HG02885 (cell line): ENCODE measurements around the gene ITIH1.
"Not testable (repeated sequence)": the region's sequence is repeated elsewhere in the genome, so short reads cannot be mapped to it uniquely, and the experiment has no call there.

Source experiments
- ATAC-seq: cut with Tn5 transposase; IDR thresholded peaks from one replicate; pipeline ENCODE4 v1.9.1; 2021; ENCODE audit warnings: mild to moderate bottlenecking; ENCODE audit not compliant: unreplicated experiment, poor library complexity

ITIH1 gene

DNA sequence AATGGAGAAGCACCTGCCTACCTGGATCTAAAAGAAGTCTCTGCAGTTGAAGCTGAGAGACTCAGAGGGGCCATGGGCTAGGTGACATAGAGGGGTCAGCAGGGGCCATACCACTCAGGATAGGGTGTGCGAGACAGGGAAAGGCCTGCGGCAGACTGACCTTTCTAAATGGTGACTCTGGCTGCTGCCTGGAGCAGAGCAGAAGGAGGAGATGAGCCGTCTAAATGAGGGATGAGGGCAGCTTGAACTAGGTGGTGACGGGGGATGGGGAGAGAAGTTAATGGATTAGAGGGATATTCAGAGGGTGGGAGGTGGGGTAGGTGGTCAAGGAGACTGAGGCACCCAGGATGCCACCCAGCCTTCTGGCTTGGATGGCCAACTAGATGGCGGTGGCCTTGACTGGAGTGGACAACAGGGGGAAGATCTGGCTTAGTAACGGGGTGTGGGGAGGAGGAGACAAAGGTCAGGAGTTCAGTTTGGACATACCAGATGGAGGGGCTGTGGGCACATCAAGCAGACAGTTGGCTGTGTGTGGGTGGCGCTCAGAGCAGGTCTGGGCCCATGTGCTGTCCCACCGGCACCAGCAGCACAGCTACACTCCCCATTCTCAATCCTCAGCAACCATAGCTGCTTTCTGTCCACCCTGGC lies 3.2 kb upstream of the ITIH1 start:
- no peak for ATAC-seq

DNA sequence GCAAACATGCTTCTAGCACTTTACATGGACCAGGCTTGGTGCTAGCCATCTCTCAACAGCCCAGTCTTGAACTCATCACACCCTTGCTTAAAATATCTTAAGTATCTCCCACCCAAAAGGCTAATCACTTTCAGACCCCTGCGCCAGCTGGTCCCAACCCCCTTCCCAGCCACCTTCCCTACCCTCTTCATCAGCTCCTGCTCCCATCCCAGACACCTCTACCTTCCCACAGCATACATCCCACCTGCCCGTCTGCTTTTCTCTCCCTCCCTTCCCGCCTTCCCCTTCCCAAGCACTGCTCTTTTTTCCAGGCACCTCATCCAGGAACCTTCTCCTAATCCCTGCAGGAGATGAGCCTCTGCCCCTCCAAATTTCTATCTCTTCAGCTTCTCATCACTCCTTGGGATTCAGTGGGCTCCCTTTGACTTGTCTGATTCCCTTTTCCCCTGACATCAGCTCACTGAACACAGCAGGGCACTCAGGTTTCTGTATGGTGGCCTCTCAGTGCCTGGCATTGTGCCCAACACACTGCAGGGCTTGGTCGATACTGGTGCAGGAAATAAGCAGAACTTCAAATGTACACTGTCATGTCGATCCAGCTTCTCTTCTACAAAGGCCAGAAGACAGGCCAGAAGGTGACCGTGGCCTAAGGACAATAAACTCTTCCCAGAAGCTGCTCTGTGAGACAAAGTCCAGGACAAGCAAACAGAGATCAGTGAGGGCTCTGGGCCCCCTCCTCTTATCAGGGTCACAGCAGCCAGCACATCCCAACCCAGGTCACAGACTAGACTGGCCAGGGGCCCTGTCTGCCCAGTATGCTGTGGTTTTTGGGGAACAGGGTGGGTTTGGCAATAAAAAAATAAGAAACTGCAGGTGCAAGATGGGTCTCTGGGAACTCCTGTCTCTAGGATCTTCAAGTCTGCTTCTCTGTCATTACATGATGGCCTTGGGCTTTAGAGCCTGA lies 2.2 kb upstream of the ITIH1 start:
- ATAC-seq: no peak

DNA sequence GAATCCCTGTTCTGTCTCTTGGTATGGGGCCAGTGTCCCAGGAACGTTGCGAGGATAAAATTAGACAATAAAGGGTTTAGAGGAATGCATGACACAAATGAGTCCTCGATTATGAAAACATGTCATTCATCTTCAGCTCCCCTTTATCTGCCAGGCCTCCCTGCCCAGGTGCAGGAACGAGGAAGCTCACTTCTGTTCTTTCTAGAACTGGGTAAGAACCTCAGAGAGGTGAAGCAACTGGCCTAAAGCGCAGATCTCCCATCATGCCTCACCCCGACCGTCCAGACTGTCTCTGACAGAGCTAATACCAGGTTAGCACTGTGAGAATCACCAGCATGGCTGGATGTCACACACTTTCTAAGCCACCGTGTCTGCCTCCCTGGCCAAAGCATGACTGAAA lies 1.5 kb upstream of the ITIH1 start:
- no peak for ATAC-seq

DNA sequence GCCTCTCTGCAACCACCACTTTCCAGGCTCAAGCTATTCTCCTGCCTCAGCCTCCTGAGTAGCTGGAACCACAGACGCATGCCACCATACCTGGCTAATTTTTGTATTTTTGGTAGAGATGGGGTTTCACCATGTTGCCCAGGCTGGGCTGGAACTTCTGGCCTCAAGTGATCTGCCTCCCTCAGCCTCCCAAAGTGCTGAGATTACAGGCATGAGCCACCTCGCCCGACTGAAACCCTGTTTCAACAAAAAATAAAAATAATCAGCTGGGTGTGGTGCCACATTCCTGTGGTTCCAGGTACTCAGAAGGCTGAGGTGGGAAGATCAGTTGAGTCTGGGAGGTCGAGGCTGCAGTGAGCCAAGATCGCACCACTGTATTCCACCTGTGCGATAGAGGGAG lies 913 bp upstream of the ITIH1 start:
- ATAC-seq: not testable (repeated sequence)

DNA sequence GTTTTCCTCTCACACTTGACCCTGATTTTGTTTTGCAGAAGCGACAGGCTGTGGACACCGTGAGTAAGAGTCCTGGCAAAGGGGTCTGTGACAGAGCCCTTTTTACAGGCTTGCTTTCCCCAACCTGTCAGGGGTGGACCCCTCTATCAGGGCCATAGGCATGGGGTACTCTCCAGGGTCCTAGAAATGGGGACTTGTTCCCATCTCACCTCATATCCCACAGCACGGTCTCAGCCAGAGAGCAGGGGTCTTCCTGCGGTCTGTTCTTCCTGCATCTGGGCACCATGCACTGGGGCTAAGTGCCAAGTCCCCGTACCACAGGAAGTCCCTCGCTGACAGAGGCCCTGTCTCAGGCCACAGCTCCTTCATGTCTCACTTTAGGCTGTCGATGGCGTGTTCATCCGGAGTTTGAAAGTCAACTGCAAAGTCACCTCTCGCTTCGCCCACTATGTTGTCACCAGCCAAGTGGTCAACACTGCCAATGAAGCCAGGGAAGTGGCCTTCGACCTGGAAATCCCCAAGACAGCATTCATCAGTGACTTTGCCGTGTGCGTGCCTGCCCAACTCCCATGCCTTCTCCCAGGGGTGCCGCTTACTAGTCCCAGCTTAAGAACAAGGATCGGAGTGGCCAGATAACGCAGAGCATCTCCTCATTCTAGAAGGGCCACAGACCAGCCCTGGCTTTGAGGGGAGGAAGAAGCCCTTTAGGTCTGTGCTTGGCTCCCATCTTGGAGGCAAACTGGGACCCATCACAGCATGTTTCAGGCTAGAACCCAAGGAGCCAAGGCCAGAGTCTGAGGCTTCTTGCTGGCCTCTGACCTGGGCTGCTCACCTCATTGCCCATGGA lies 783 bp downstream of the ITIH1 start:
- no peak for ATAC-seq

DNA sequence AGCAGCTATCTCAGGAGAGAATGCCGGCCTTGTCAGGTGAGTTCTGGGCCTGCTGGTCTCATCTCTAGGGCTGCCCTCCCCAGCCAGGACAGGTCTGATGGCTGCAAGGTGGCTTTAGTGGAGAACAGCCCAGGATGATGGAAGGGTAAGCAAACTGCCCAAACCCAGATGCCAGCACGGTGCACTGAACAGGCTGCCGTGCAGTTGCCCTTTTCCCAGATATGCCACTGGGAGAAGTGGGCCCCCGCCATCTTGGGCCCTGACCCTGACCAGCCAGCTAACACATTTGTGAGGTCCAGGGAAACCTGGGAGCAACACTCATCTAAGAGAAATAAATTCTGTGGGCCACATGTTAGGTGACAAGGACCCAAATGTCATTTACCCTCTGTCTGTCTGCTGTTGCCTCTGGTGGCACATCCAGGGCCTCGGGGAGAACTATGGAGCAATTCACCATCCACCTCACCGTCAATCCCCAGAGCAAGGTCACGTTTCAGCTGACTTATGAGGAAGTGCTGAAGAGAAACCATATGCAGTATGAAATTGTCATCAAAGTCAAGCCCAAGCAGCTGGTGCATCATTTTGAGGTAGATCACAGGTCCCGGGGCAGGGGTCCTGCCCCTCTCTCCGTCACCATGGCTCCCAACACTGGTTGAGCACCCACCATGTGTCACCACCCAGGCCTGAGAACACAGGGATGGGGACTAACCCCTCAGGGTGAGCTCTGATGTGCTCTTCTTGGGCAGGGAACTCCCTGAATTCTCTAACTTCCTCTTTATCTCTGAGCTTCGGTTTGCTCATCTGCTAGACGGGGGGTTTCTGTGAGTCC lies 1.8 kb downstream of the ITIH1 start:
- ATAC-seq: peak; percentile 59

DNA sequence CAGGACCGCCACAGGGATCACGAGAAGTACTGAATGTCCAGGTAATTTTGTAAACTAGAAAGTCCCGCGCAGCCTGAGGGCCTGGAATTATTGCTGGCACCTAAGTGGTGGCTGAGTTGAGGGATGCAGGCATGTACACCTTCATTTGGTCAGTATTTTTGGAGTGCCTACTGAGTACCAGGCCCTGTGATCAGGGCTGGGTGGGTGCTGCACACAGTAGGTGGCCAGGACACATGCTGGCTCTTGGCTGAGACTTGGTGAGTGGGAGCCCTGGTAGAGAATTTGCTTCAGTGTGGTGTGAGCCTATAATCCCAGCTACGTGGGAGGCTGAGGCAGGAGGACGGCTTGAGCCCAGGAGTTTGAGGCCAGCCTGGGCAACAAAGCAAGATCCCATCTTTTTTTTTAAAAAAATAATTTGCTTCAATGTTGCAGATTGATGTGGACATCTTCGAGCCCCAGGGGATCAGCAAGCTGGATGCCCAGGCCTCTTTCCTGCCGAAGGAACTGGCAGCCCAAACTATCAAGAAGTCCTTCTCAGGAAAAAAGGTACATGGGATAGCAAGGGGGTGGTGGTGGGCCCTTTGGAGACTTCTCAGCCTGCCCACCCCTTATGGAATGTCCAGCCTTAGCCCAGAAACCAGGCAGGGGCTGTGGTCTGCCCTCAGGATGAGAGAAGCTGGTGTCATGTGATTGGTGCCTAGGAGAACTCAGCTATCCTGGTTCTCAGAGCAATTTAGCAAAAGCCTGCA lies 2.6 kb downstream of the ITIH1 start:
- ATAC-seq: no peak

DNA sequence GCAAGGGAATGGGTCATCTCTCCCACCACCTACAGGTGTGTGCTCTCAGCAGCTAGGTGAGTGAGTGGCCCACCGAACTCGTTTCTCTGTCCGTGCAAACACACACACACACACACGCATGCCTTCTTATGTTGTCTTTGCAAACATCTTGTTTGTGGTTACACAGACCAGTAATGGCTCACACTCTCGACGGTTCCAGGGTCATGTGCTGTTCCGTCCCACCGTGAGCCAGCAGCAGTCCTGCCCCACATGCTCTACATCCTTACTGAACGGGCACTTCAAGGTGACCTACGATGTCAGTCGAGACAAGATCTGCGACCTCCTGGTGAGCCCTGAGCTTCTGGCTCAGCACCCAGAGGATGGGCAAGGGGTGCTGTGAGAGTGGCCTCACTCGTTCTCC lies 4.3 kb downstream of the ITIH1 start:
- ATAC-seq: no peak

DNA sequence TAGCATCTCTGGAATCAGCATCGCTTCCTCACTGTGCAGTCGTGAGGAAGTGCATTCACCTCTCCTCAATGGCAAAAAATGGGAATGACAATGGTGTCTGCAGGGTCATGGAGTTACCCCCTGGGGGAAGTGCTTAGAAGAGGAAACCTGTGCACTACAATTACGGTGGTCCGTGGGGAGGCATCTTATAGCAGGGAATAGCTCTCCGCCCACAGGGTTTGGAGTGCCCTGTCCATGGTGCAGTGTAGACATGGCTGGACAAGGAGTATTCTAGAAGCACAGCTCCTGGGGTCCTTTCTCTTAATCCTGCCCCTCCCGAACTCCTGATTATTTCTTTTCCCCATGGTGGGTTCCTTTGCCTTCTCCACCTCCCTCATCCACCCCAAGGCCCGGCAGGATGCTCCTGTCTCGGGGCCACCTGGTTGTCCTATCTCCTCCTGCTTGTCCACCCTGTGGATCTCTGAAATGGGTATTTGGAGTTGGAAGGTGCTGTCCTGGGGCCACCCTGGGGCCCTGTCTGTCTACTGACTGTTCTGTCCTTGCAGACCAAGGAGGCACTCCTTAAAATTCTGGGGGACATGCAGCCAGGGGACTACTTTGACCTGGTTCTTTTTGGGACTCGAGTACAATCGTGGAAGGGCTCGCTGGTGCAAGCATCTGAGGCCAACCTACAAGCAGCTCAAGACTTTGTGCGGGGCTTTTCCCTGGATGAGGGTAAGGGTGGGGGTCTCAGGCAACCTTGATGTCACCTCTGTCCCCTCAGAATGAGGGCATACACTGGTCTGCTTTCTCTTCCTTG lies 5.2 kb downstream of the ITIH1 start:
- ATAC-seq: no peak

DNA sequence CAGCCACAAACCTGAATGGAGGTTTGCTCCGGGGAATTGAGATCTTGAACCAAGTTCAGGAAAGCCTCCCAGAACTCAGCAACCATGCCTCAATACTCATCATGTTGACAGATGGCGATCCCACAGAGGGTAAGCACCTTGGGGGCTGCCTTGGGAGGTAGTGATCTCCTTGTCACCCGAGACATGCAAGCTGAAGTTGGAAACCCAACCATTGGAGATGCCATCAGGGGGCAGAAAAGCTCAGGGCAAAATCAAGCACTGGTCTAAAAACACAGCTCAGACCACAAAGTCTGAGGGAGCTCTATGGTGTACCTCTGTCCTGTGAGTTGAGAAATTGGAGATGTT lies 5.8 kb downstream of the ITIH1 start:
- ATAC-seq: no peak

DNA sequence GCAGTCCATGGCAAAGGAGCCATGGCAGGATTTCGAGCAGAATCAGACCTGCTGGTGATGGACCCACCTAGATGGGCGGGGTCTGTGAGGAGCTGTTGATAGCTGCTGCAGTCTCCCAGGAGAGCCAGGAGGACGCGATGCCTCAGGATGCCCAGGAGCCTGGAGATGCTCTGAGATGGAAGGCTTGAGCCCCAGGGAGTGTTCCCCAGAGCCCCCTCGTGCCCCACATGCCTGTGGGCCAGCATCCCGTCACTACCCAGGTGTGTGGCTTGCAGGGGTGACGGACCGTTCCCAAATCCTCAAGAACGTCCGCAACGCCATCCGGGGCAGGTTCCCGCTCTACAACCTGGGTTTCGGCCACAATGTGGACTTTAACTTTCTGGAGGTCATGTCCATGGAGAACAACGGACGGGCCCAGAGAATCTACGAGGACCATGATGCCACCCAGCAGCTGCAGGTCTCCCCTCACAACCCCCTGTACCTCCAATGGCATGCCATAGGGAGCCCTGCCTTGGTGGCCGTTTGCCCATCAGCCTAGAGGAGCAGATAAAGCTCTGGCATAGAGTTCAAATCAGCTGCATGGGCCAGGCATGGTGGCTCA lies 6.7 kb downstream of the ITIH1 start:
- no peak for ATAC-seq

DNA sequence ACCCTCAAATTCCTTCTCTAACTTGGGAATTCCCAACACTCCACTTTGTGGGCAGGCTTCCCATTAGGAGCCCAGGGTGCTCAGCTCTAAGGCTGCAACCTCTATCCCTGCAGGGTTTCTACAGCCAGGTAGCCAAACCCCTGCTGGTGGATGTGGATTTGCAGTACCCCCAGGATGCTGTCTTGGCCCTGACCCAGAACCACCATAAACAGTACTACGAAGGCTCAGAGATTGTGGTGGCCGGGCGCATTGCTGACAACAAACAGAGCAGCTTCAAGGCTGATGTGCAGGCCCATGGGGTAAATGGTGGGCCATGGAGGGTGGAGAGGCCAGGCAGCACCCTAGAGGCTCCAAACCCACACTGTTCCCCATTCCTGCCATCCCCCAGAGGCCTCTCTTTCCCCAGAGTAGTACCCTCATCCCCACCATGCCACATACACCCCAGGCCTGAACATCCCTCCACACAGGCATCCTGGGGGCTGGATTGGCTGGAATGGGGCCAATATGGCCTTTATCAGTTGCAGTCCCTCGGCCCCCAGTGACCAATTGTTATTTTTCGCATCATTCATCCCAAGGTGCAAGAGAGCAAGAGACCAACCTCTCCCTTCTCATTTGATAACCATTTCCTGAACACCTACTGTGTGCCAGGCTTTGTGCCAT lies 7.7 kb downstream of the ITIH1 start:
- ATAC-seq: no peak

DNA sequence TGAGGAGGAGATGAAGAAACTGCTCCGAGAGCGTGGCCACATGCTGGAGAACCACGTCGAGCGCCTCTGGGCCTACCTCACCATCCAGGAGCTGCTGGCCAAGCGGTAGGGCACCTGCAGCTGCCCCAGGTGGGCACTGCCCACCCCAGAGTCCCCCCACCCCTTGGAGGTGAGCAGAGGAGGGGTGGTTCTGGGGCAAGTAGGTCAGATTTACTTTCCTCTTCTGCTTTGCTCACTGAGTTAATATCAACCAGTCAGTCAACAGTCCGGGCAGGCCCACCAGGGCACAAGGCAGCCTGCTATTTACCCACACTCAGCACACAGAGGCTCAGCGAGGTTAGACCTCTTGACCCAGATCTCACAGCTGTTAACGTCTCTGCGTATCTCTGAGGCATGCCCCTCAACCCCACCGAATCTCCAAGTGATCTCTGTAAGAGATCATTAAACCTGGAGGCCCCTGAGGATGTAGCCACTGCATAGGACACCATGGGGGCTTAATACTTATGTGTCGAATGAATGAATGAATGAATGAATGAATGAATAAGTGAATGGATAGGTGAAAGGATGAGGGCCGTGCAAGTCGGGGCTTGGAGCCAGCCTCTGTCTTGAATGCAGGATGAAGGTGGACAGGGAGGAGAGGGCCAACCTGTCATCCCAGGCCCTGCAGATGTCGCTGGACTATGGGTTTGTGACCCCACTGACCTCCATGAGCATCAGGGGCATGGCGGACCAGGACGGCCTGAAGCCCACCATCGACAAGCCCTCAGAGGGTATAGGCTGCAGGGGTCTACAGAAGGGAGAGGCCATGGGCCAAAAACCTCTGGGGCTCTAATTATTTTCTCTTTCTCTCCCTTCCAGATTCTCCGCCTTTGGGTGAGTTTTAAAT lies 9.2 kb downstream of the ITIH1 start:
- ATAC-seq: no peak

DNA sequence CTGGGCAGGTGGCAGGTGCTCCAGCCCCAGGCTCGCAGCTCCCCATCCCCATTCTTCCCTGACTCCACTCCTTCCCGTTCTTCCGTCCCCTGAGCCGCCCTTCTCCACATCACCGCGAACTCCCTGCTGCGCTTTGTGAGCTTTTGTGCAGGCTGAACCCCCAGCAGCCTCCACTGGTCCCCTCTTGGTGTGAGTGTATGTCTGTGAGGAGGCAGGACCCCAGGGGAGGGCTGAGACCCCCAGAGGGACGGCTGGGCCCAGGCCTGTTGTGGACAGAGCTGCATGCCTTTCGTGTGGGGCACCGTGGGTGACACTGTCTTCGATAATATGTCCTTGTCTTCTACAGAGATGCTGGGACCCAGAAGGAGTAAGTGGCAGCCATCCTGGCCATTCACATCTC lies 9.8 kb downstream of the ITIH1 start:
- ATAC-seq: no peak

DNA sequence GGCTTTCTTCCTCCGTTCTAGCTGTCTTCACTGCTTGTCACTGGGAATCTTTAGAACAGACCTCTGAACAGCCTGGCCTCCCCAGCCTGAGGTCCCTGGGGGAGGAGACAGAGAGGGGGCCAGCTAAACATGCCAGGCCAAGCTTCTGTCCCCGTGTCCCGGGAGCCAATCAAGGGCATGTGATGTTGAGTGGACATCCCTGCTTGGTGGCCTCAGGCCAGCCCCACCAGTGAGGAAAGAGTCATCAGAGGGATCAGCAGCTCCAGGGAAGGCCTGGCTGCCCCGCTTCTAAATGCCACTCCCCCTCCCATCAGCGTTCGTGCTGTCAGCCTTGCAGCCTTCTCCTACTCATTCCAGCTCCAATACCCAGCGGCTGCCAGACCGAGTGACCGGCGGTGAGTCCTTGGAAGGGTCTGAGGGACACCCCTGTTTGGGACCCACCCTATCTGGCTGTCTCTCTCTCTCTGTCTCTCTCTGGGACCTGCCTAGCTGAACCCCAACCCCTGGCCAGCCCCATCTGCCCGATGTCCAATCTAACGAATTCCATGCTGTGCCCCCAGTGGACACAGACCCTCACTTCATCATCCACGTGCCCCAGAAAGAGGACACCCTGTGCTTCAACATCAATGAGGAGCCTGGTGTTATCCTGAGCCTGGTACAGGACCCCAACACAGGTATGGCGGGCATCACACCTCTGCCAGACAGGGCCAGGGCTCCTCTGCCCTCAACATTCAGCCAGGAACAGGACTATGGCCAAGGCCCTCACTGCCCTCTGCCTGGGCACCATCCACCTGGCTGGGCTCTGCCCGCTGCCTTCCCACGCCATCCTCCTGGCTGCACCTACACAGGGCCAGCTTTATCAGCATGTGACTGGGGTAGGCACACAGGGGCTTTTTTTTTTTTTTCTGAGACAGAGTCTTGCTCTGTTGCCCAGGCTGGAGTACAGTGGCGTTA lies 10.6 kb downstream of the ITIH1 start:
- ATAC-seq: no peak
